ENCODE data around the gene MTPN.

GRCh38 chr7:135993950-135994349 is 16.8 kb upstream of the MTPN start:
- TF ChIP-seq, protein P1, sequence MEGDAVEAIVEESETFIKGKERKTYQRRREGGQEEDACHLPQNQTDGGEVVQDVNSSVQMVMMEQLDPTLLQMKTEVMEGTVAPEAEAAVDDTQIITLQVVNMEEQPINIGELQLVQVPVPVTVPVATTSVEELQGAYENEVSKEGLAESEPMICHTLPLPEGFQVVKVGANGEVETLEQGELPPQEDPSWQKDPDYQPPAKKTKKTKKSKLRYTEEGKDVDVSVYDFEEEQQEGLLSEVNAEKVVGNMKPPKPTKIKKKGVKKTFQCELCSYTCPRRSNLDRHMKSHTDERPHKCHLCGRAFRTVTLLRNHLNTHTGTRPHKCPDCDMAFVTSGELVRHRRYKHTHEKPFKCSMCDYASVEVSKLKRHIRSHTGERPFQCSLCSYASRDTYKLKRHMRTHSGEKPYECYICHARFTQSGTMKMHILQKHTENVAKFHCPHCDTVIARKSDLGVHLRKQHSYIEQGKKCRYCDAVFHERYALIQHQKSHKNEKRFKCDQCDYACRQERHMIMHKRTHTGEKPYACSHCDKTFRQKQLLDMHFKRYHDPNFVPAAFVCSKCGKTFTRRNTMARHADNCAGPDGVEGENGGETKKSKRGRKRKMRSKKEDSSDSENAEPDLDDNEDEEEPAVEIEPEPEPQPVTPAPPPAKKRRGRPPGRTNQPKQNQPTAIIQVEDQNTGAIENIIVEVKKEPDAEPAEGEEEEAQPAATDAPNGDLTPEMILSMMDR (IDR thresholded peaks at IDR 0.05), result no peak
- TF ChIP-seq POLR2A (IDR thresholded peaks at IDR 0.05), result no peak

Measured in Peyer's patch (tissue), 4 donors.